SK-N-SH (cell line): ENCODE measurements around the gene ACER2. TPM values are rescaled to one million over a fixed set of nuclear protein-coding genes. Genes with fewer than 3 reads are reported as not detected.

Source experiments
- CTCF ChIA-PET: fragments of 300-600, 350-600 bp; formaldehyde crosslinking; extraction: SDS; loops from one replicate; lab custom pipeline; 2021; lab: Yijun Ruan, JAX
- POLR2A ChIA-PET: fragments of 350-600 bp; sonication (Branson Sonifier 250); formaldehyde crosslinking; extraction: SDS; loops from one replicate; lab custom pipeline; 2020; ENCODE audit warnings: antibody characterized with exemption, inconsistent platforms; lab: Yijun Ruan, JAX
- DNase-seq: peaks from one replicate; pipeline ENCODE4 v3.0.0; 2012
- H2AFZ ChIP-seq: fragments of 200-600 bp; sonication (generic); 2 replicates; pipeline ENCODE4 v1.8.1; 2016; ENCODE audit warnings: antibody characterized with exemption, mild to moderate bottlenecking, low read depth
- H3F3A ChIP-seq: fragments of 200-600 bp; sonication (generic); replicated peaks from 2 replicates; pipeline ENCODE3; 2016; ENCODE audit warnings: antibody characterized with exemption, mild to moderate bottlenecking; ENCODE audit not compliant: insufficient read depth
- H3K27ac ChIP-seq, 2 experiments: fragments of 200-500 bp in 1 of 2; fragments of 200-600 bp in 1 of 2; sonication (Bioruptor generic) in 1 of 2; sonication (generic), shearing (Covaris generic) in 1 of 2; 2 replicates each; pipeline versions ENCODE4 v1.5.1 to v1.6.1; 2014 to 2016; ENCODE audit warnings: low read depth in 2 of 2, inconsistent platforms in 1 of 2, low read length in 1 of 2, mild to moderate bottlenecking in 1 of 2, mixed read lengths in 1 of 2
- H3K27me3 ChIP-seq: fragments of 200-600 bp; sonication (generic), shearing (Covaris generic); 2 replicates; pipeline ENCODE4 v1.6.1; 2016; ENCODE audit warnings: mixed run types; ENCODE audit not compliant: insufficient read depth
- H3K36me3 ChIP-seq, 2 experiments: fragments of 200-500 bp in 1 of 2; fragments of 200-600 bp in 1 of 2; sonication (Bioruptor generic) in 1 of 2; sonication (generic) in 1 of 2; replicated peaks in 1 of 2; 2 replicates each; pipeline versions ENCODE3 to v1.5.1; 2014 to 2016; ENCODE audit warnings: low read length in 1 of 2, mild to moderate bottlenecking in 1 of 2; ENCODE audit not compliant: insufficient read depth in 2 of 2, control insufficient read depth in 1 of 2
- H3K4me1 ChIP-seq, 2 experiments: fragments of 200-500 bp in 1 of 2; fragments of 200-600 bp in 1 of 2; sonication (Bioruptor generic) in 1 of 2; sonication (generic), shearing (Covaris generic) in 1 of 2; 2 replicates each; pipeline versions ENCODE4 v1.5.1 to v1.6.1; 2014 to 2016; ENCODE audit warnings: low read depth in 1 of 2, low read length in 1 of 2, mixed run types in 1 of 2; ENCODE audit not compliant: insufficient read depth in 2 of 2, control insufficient read depth in 1 of 2
- H3K4me2 ChIP-seq: fragments of 200-600 bp; sonication (generic), shearing (Covaris generic); 2 replicates; pipeline ENCODE4 v1.6.1; 2017; ENCODE audit warnings: mixed run types
- H3K4me3 ChIP-seq, 2 experiments: fragments of 200-500 bp in 1 of 2; fragments of 200-600 bp in 1 of 2; sonication (Bioruptor generic) in 1 of 2; sonication (generic), shearing (Covaris generic) in 1 of 2; 2 replicates each; pipeline versions ENCODE4 v1.5.1 to v1.8.1; 2014 to 2016; ENCODE audit warnings: low read depth in 2 of 2, inconsistent platforms in 1 of 2, low read length in 1 of 2, mild to moderate bottlenecking in 1 of 2, mixed read lengths in 1 of 2, moderate library complexity in 1 of 2
- H3K79me2 ChIP-seq: fragments of 200-600 bp; sonication (generic); 2 replicates; pipeline ENCODE4 v1.8.1; 2017; ENCODE audit warnings: mild to moderate bottlenecking; ENCODE audit not compliant: insufficient read depth
- H3K9ac ChIP-seq: fragments of 200-600 bp; sonication (generic); 2 replicates; pipeline ENCODE4 v1.6.1; 2017; ENCODE audit warnings: mixed run types
- H3K9me2 ChIP-seq: fragments of 200-600 bp; sonication (generic); 2 replicates; pipeline ENCODE4 v1.6.1; 2017; ENCODE audit warnings: mixed run types
- H3K9me3 ChIP-seq: fragments of 200-600 bp; sonication (generic); 2 replicates; pipeline ENCODE4 v1.6.1; 2017; ENCODE audit warnings: mixed run types, mild to moderate bottlenecking, moderate library complexity
- H4K20me1 ChIP-seq: fragments of 200-600 bp; sonication (generic); 2 replicates; pipeline ENCODE4 v1.6.1; 2017; ENCODE audit warnings: mild to moderate bottlenecking, mixed run types; ENCODE audit not compliant: insufficient read depth
- CHD2 ChIP-seq: fragments of 150-350 bp; IDR thresholded peaks from 2 replicates; pipeline ENCODE4 v1.6.1; 2018; ENCODE audit warnings: low read length; ENCODE audit not compliant: partially characterized antibody
- CTCF ChIP-seq: fragments of 200-600 bp; sonication (generic); IDR thresholded peaks from 2 replicates; pipeline ENCODE4 v1.6.1; 2017; ENCODE audit warnings: antibody characterized with exemption, mild to moderate bottlenecking, moderate library complexity
- EP300 ChIP-seq, 2 experiments: IDR thresholded peaks; 2 replicates each; pipeline versions ENCODE4 v1.4.0 to v1.6.1; 2012; ENCODE audit warnings: borderline replicate concordance in 1 of 2, low read depth in 1 of 2, low read length in 1 of 2
- EZH2phosphoT487 ChIP-seq: fragments of 200-600 bp; sonication (generic); IDR thresholded peaks from 2 replicates; pipeline ENCODE4 v1.6.1; 2017; ENCODE audit warnings: low read depth, mixed run types, mild to moderate bottlenecking, antibody characterized with exemption, moderate library complexity, borderline replicate concordance
- FOXJ3 ChIP-seq: sonication (generic); formaldehyde crosslinking; IDR thresholded peaks from 2 replicates; pipeline ENCODE4 v1.5.1; 2020; ENCODE audit warnings: mild to moderate bottlenecking, missing genetic modification reagents
- FOXM1 ChIP-seq: IDR thresholded peaks from 2 replicates; pipeline ENCODE4 v1.4.0; 2012; ENCODE audit warnings: low read depth, mild to moderate bottlenecking
- GABPA ChIP-seq: IDR thresholded peaks from 2 replicates; pipeline ENCODE4 v1.4.0; 2012; ENCODE audit warnings: low read depth, mild to moderate bottlenecking
- GATA2 ChIP-seq: sonication (generic); formaldehyde crosslinking; IDR thresholded peaks from 2 replicates; pipeline ENCODE4 v1.5.0; 2020; ENCODE audit warnings: mild to moderate bottlenecking, missing genetic modification reagents
- IRF3 ChIP-seq: fragments of 150-350 bp; IDR thresholded peaks from 2 replicates; pipeline ENCODE4 v1.6.1; 2016; ENCODE audit warnings: mild to moderate bottlenecking, low read depth, low read length
- MAX ChIP-seq: IDR thresholded peaks from 2 replicates; pipeline ENCODE4 v1.4.0; 2012; ENCODE audit warnings: low read depth
- MEF2A ChIP-seq: IDR thresholded peaks from 2 replicates; pipeline ENCODE4 v1.4.0; 2012; ENCODE audit warnings: low read depth, borderline replicate concordance
- NFIC ChIP-seq: IDR thresholded peaks from 2 replicates; pipeline ENCODE4 v1.4.0; 2012; ENCODE audit warnings: borderline replicate concordance
- PBX3 ChIP-seq: IDR thresholded peaks from 2 replicates; pipeline ENCODE4; 2012
- POLR2AphosphoS5 ChIP-seq: IDR thresholded peaks from 2 replicates; pipeline ENCODE4 v1.6.1; 2012; ENCODE audit warnings: low read depth, low read length
- RAD21 ChIP-seq: IDR thresholded peaks from 2 replicates; pipeline ENCODE4 v1.6.1; 2012; ENCODE audit warnings: mild to moderate bottlenecking, low read length
- SIN3A ChIP-seq: IDR thresholded peaks from 2 replicates; pipeline ENCODE4 v1.6.1; 2012; ENCODE audit warnings: low read depth, mild to moderate bottlenecking, low read length, moderate library complexity, borderline replicate concordance
- TAF1 ChIP-seq: IDR thresholded peaks from 2 replicates; pipeline ENCODE4 v1.6.1; 2012; ENCODE audit warnings: low read depth, mild to moderate bottlenecking, low read length, moderate library complexity, borderline replicate concordance
- TEAD4 ChIP-seq: IDR thresholded peaks from 2 replicates; pipeline ENCODE4 v1.4.0; 2012; ENCODE audit warnings: mild to moderate bottlenecking, borderline replicate concordance; ENCODE audit not compliant: insufficient read depth
- ZBTB33 ChIP-seq: IDR thresholded peaks from 2 replicates; pipeline ENCODE4 v1.4.0; 2012; ENCODE audit warnings: low read depth, borderline replicate concordance
- WGBS: methylation state at CpG from one replicate; pipeline ENCODE4 v1.1.6; 2017; ENCODE audit warnings: low lambda C conversion rate; 5-methylcytosine and 5-hydroxymethylcytosine counted together
- polyA plus RNA-seq, 3 experiments: library from polyadenylated mRNA; depleted of rRNA; stranded (reverse); fragments of >200 nt; gene quantifications; 2 replicates each; pipeline ENCODE4 v1.2.3, GENCODE V29; 2012

ACER2 gene
- polyA plus RNA-seq, 1 of the 3 experiments (the other 2 are of a cell fraction) = 1.3 TPM

- ChIA-PET POLR2A (no interaction called here), CTCF (interaction anchor here (0.6 to 2.0 kb wide), 5 partner anchors 26 to 426 kb away, joined by 3 to 11 read pairs (median 7); no protein-coding TSS in a partner anchor)
- no peaks in the 10 kb centered on the region for H3K9me2 ChIP-seq
- 44% methylated on average over 5 of the region's 5 CpGs for WGBS
- no peaks in the 10 kb centered on the region for H3K27me3 ChIP-seq
- no peak for DNase-seq
- no peaks in the 10 kb centered on the region for H3K36me3 ChIP-seq
- no peak overlapping the region for H3K9ac ChIP-seq
- no peak overlapping the region for H3K4me3 ChIP-seq
- H3K4me1 ChIP-seq = peaks cover 0 to 10% of the 10 kb centered on the region in 2 experiments; a peak in 2 of 4 replicates
- TF ChIP-seq CHD2 (no peak), MAX (no peak), FOXM1 (no peak), MEF2A (no peak), SIN3A (no peak), FOXJ3 (no peak), PBX3 (no peak), TEAD4 (no peak), CTCF (no peak), RAD21 (no peak)
- H3K27ac ChIP-seq = no peak overlapping the region
- H3K79me2 ChIP-seq = no peaks in the 10 kb centered on the region
- H3K9me3 ChIP-seq = no peaks in the 10 kb centered on the region
- H3F3A ChIP-seq = no peaks in the 10 kb centered on the region
- H2AFZ ChIP-seq = no peak overlapping the region
- H4K20me1 ChIP-seq = no peaks in the 10 kb centered on the region
- H3K4me2 ChIP-seq = no peak overlapping the region
Observed at GRCh38 chr9:19496321-19497050, 87.7 kb downstream of the ACER2 start.

- no peaks in the 10 kb centered on the region for H3K79me2 ChIP-seq
- H3F3A ChIP-seq = no peaks in the 10 kb centered on the region
- 60% methylated on average over 1 of the region's 1 CpG for WGBS
- H3K4me3 ChIP-seq = no peak overlapping the region
- peaks cover 0 to 10% of the 10 kb centered on the region in 2 experiments; a peak in 2 of 4 replicates for H3K4me1 ChIP-seq
- no peak overlapping the region for H3K4me2 ChIP-seq
- no peaks in the 10 kb centered on the region for H3K27me3 ChIP-seq
- no peaks in the 10 kb centered on the region for H3K9me2 ChIP-seq
- POLR2A ChIA-PET = no interaction called here
- no peaks in the 10 kb centered on the region for H3K36me3 ChIP-seq
- DNase-seq = no peak
- CTCF ChIA-PET = interaction anchor here (0.6 to 2.0 kb wide), 2 partner anchors 145 to 425 kb away, joined by 3 to 8 read pairs; no protein-coding TSS in a partner anchor
- H3K9ac ChIP-seq = no peak overlapping the region
- no peaks in the 10 kb centered on the region for H3K9me3 ChIP-seq
- H2AFZ ChIP-seq = no peak overlapping the region
- H4K20me1 ChIP-seq = no peaks in the 10 kb centered on the region
- H3K27ac ChIP-seq = no peak overlapping the region
- no peak for TF ChIP-seq PBX3
- TF ChIP-seq POLR2AphosphoS5 = no peak
- TF ChIP-seq EZH2phosphoT487 = no peak
- no peak for TF ChIP-seq EP300 (IDR thresholded peaks at IDR 0.05; ENCODE audit: borderline replicate concordance in 1 of 2, low read depth in 1 of 2, low read length in 1 of 2)
- TF ChIP-seq TAF1 = no peak
- TF ChIP-seq ZBTB33 = no peak
- TF ChIP-seq RAD21 = no peak
- no peak for TF ChIP-seq NFIC
- TF ChIP-seq IRF3 = no peak
- no peak for TF ChIP-seq GATA2 (CRISPR knock-in tag)
- TF ChIP-seq GABPA = no peak
- TF ChIP-seq SIN3A = no peak
Observed at GRCh38 chr9:19497276-19497675, 88.5 kb downstream of the ACER2 start.
